K562 (cell line): ENCODE measurements around the gene PEX11B. TPM values are rescaled to one million over a fixed set of nuclear protein-coding genes. Genes with fewer than 3 reads are reported as not detected.

Source experiments
- ARID3B ChIP-seq: fragments of 250-450 bp; sonication (Bioruptor Pico); IDR thresholded peaks from 2 replicates; pipeline ENCODE4 v1.4.0; 2020; ENCODE audit warnings: borderline replicate concordance
- EP300 ChIP-seq: IDR thresholded peaks from 2 replicates; pipeline ENCODE4 v1.6.1; 2012; ENCODE audit warnings: low read length, improper control_type of control experiment
- ESRRB ChIP-seq: fragments of 250-450 bp; sonication (Bioruptor Pico); IDR thresholded peaks from 2 replicates; pipeline ENCODE4 v1.5.0; 2020; ENCODE audit warnings: mild to moderate bottlenecking, moderate library complexity, borderline replicate concordance
- ILK ChIP-seq: fragments of 450-650 bp; IDR thresholded peaks from 2 replicates; pipeline ENCODE4 v1.6.1; 2016; ENCODE audit warnings: missing genetic modification characterization, low read depth, mild to moderate bottlenecking, missing compliant biosample characterization, moderate library complexity, borderline replicate concordance
- KLF16 ChIP-seq: IDR thresholded peaks from 2 replicates; pipeline ENCODE4 v1.6.1; 2016; ENCODE audit warnings: antibody characterized with exemption
- MED1 ChIP-seq: sonication (generic); formaldehyde crosslinking; IDR thresholded peaks from 2 replicates; pipeline ENCODE4 v1.8.1; 2023; ENCODE audit warnings: missing genetic modification reagents, borderline replicate concordance
- NCOR1 ChIP-seq: fragments of 450-650 bp; IDR thresholded peaks from 2 replicates; pipeline ENCODE4 v1.6.1; 2016; ENCODE audit warnings: mild to moderate bottlenecking, moderate library complexity
- NELFE ChIP-seq: IDR thresholded peaks from 2 replicates; pipeline ENCODE4 v1.6.1; 2011; ENCODE audit warnings: mild to moderate bottlenecking; ENCODE audit not compliant: insufficient read depth, insufficient read length
- NONO ChIP-seq, 2 experiments: fragments of 200-400 bp in 1 of 2; fragments of 450-650 bp in 1 of 2; formaldehyde crosslinking in 1 of 2; IDR thresholded peaks; 2 replicates each; pipeline ENCODE4 v1.6.1; 2017; ENCODE audit warnings: low read depth in 2 of 2, mild to moderate bottlenecking in 2 of 2, moderate library complexity in 2 of 2, low read length in 1 of 2
- PKNOX1 ChIP-seq: fragments of 450-650 bp; IDR thresholded peaks from 2 replicates; pipeline ENCODE4 v1.6.1; 2016
- PTRF ChIP-seq: fragments of 450-650 bp; IDR thresholded peaks from 2 replicates; pipeline ENCODE4 v1.6.1; 2016; ENCODE audit warnings: mild to moderate bottlenecking, missing genetic modification characterization, missing compliant biosample characterization
- SIN3B ChIP-seq: fragments of 450-650 bp; IDR thresholded peaks from 2 replicates; pipeline ENCODE4 v1.6.1; 2017; ENCODE audit warnings: low read depth, mild to moderate bottlenecking, moderate library complexity
- STAT5B ChIP-seq: fragments of 250-450 bp; sonication (Bioruptor Pico); IDR thresholded peaks from 2 replicates; pipeline ENCODE4 v1.8.0; 2021; ENCODE audit warnings: mild to moderate bottlenecking, inconsistent platforms
- TARDBP ChIP-seq: fragments of 450-650 bp; IDR thresholded peaks from 2 replicates; pipeline ENCODE4 v1.6.1; 2016
- XRCC3 ChIP-seq: fragments of 450-650 bp; IDR thresholded peaks from 2 replicates; pipeline ENCODE4 v1.6.1; 2017; ENCODE audit warnings: mild to moderate bottlenecking, moderate library complexity
- ZNF184 ChIP-seq: sonication (generic); formaldehyde crosslinking; IDR thresholded peaks from 2 replicates; pipeline ENCODE4 v1.5.0; 2020; ENCODE audit warnings: missing genetic modification reagents
- ZNF232 ChIP-seq: sonication (generic); formaldehyde crosslinking; IDR thresholded peaks from 2 replicates; pipeline ENCODE4 v1.8.0; 2022; ENCODE audit warnings: mild to moderate bottlenecking, missing genetic modification reagents
- ZNF263 ChIP-seq: sonication (generic); formaldehyde crosslinking; IDR thresholded peaks from 2 replicates; pipeline ENCODE4 v1.8.0; 2022; ENCODE audit warnings: mild to moderate bottlenecking, missing genetic modification reagents, borderline replicate concordance
- ZNF354B ChIP-seq: fragments of 250-450 bp; sonication (Bioruptor Pico); IDR thresholded peaks from 2 replicates; pipeline ENCODE4 v1.4.0; 2020
- ZNF408 ChIP-seq: fragments of 250-450 bp; sonication (Bioruptor Pico); IDR thresholded peaks from 2 replicates; pipeline ENCODE4 v1.4.0; 2020; ENCODE audit warnings: low read depth, mild to moderate bottlenecking, moderate library complexity
- ZNF717 ChIP-seq: fragments of 250-450 bp; sonication (Bioruptor Pico); IDR thresholded peaks from 2 replicates; pipeline ENCODE4 v1.5.0; 2021
- ZNF764 ChIP-seq: fragments of 250-450 bp; sonication (Bioruptor Pico); IDR thresholded peaks from 2 replicates; pipeline ENCODE4 v1.4.0; 2020; ENCODE audit warnings: low read depth, mild to moderate bottlenecking, moderate library complexity
- ZNF785 ChIP-seq: fragments of 250-450 bp; sonication (Bioruptor Pico); IDR thresholded peaks from 2 replicates; pipeline ENCODE4 v1.4.0; 2020; ENCODE audit warnings: mild to moderate bottlenecking
- polyA plus RNA-seq, 8 experiments: library from polyadenylated mRNA; depleted of rRNA in 4 of 8; stranded (reverse) in 5 of 8; unstranded in 3 of 8; fragments of >200 nt; fragmentation: Nextera tagmentation in 2 of 8; fragmentation: Illumina TruSeq in 1 of 8; extraction: Ambion mirVana in 2 of 8; extraction: Trizol in 1 of 8; gene quantifications; 2 replicates each; pipeline versions ENCODE4 v1.2.1 to v1.2.3, GENCODE V29; 2011 to 2014; ENCODE audit warnings: inconsistent platforms in 1 of 8, missing spikeins in 1 of 8
- total RNA-seq, 7 experiments: library from RNA; depleted of rRNA in 6 of 7; stranded (reverse); fragments of >200 nt in 6 of 7; fragmentation: Illumina TruSeq in 2 of 7; extraction: Trizol in 2 of 7; gene quantifications; 2 replicates each; pipeline versions ENCODE4 v1.2.1 to v1.2.3, GENCODE V29; 2011 to 2021; ENCODE audit warnings: low replicate concordance in 1 of 7
- TF ChIP-seq, protein P1 (sequence below): sonication (generic); formaldehyde crosslinking; IDR thresholded peaks from 2 replicates; pipeline ENCODE4 v1.8.1; 2023; ENCODE audit warnings: mild to moderate bottlenecking, missing genetic modification reagents
- TF ChIP-seq, protein P2 (sequence below), 2 experiments: fragments of 450-650 bp in 1 of 2; sonication (generic) in 1 of 2; formaldehyde crosslinking in 1 of 2; IDR thresholded peaks in 1 of 2; conservative IDR thresholded peaks in 1 of 2; 2 replicates each; pipeline versions ENCODE4 v1.6.1 to v1.8.1; 2016 to 2023; ENCODE audit warnings: mild to moderate bottlenecking in 2 of 2, moderate library complexity in 2 of 2, inconsistent platforms in 1 of 2, missing genetic modification reagents in 1 of 2

The PEX11B gene
- total and polyA plus RNA-seq, 9 of the 15 experiments (the other 6 are each of a cell fraction or from before 2014, with no cell fraction given) = 13.2 to 60.0 (median 21.7) TPM

DNA sequence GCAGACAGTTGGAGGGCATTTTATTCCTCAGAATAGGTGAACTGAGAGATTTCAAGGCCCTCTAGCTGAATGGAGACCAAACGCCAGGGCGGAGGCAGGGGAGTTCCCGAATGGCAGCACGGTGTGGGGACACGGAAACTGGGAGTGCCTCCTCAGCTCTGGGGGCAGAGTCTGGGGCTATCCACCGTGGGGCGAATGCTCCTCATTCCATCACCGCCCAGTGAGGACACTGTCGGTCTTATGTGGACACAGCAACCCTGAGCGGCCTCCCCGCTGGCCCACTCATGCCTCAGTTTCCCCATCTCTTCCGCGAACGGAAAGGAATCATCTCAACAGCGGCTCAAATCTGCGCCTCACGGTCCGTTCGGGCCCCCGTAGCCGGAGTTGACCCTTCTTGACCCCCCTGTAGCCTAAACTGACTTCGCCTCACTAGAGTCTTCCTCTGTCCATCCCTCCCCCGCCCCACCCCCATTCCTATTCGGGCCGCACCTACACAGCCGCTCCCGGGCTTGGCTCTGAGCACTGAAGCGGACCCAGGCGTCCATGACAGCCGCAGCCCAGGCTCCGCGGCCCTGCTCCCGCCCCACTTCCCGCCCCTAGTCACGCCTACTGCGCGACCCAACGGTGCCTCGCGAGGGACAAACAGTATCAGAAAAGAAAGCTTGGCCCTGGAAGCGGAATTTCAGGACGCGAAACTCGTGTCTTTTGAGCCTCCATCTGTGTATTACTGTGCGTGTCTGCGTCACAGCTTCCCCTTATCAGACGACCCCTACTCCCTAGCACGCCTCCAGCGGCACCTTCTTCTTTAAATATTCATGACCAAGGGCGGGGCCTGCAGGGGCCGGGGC, at the start of gene PEX11B (continued):
- TF ChIP-seq MED1 = no peak
- no peak for TF ChIP-seq ZNF764 (CRISPR knock-in tag)
- TF ChIP-seq ZNF232 (CRISPR knock-in tag) = no peak
- TF ChIP-seq ZNF263 (CRISPR knock-in tag) = peak; percentile 59
- no peak for TF ChIP-seq TARDBP
- TF ChIP-seq ZNF408 (CRISPR knock-in tag) = no peak
- no peak for TF ChIP-seq ZNF184
- TF ChIP-seq NELFE = no peak
- peak; percentile 72 for TF ChIP-seq KLF16
- TF ChIP-seq ZNF717 (CRISPR knock-in tag) = no peak
- no peak for TF ChIP-seq ZNF354B (CRISPR knock-in tag)
- TF ChIP-seq ESRRB = no peak
- TF ChIP-seq SIN3B = peak; percentile 68; the same call in 1 of the 2 replicates
- no peak for TF ChIP-seq STAT5B (CRISPR knock-in tag)
- TF ChIP-seq NONO (IDR thresholded peaks at IDR 0.05; ENCODE audit: low read depth in 2 of 2, low read length in 1 of 2) = no peak
- no peak for TF ChIP-seq PKNOX1
- no peak for TF ChIP-seq XRCC3
- TF ChIP-seq NCOR1 = no peak
- peak; percentile 19; the same call in 1 of the 2 replicates for TF ChIP-seq EP300
- TF ChIP-seq, protein P1, sequence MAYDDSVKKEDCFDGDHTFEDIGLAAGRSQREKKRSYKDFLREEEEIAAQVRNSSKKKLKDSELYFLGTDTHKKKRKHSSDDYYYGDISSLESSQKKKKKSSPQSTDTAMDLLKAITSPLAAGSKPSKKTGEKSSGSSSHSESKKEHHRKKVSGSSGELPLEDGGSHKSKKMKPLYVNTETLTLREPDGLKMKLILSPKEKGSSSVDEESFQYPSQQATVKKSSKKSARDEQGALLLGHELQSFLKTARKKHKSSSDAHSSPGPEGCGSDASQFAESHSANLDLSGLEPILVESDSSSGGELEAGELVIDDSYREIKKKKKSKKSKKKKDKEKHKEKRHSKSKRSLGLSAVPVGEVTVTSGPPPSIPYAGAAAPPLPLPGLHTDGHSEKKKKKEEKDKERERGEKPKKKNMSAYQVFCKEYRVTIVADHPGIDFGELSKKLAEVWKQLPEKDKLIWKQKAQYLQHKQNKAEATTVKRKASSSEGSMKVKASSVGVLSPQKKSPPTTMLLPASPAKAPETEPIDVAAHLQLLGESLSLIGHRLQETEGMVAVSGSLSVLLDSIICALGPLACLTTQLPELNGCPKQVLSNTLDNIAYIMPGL (CRISPR knock-in tag) = no peak
- no peak for TF ChIP-seq ARID3B (CRISPR knock-in tag)
- TF ChIP-seq, protein P2, sequence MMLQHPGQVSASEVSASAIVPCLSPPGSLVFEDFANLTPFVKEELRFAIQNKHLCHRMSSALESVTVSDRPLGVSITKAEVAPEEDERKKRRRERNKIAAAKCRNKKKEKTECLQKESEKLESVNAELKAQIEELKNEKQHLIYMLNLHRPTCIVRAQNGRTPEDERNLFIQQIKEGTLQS (IDR thresholded peaks at IDR 0.05) = no peak
- TF ChIP-seq, protein P2 (CRISPR knock-in tag; conservative IDR thresholded peaks at IDR 0.05) = no peak
- TF ChIP-seq PTRF (tag) = no peak
- no peak for TF ChIP-seq ZNF785 (CRISPR knock-in tag)
- TF ChIP-seq ILK (tag) = no peak
